Esophagus squamous epithelium (tissue), 5 donors: ENCODE results near the gene THY1. TPM values are rescaled to one million over a fixed set of nuclear protein-coding genes. Genes with fewer than 3 reads are reported as not detected.
"Not testable (repeated sequence)": the region's sequence is repeated elsewhere in the genome, so short reads cannot be mapped to it uniquely, and the experiment has no call there.

ENCODE experiments used
- DNase-seq: peaks from one replicate; lab custom pipeline; 2025; lab: John Stamatoyannopoulos, UW
- H3K27ac ChIP-seq, 4 donors: fragments of 200-600 bp; sonication (generic); one replicate each; pipeline ENCODE4 v1.5.1; 2016 to 2019; ENCODE audit warnings: mild to moderate bottlenecking in 1 of 4
- H3K27me3 ChIP-seq, 4 donors: fragments of 200-600 bp; sonication (generic); 1 replicate in 3 of 4; 2 replicates in 1 of 4; pipeline versions ENCODE4 v1.5.1 to v1.6.0; 2017 to 2021; ENCODE audit warnings: antibody characterized with exemption in 1 of 4
- H3K36me3 ChIP-seq, 3 donors: fragments of 200-600 bp; sonication (generic); one replicate each; pipeline ENCODE4 v1.5.1; 2016 to 2019
- H3K4me1 ChIP-seq, 3 donors: fragments of 200-600 bp; sonication (generic); one replicate each; pipeline ENCODE4 v1.5.1; 2017 to 2019
- H3K4me3 ChIP-seq, 4 donors: fragments of 200-600 bp; sonication (generic); 1 replicate in 3 of 4; 2 replicates in 1 of 4; pipeline ENCODE4 v1.5.1; 2016 to 2019; ENCODE audit warnings: mild to moderate bottlenecking in 2 of 4, moderate library complexity in 1 of 4
- H3K9me3 ChIP-seq, 3 donors: fragments of 200-600 bp; sonication (generic); one replicate each; pipeline ENCODE4 v1.5.1; 2016 to 2019
- POLR2A ChIP-seq, 4 donors: fragments of 450-650 bp; IDR thresholded peaks; one replicate each; pipeline ENCODE4 v1.6.1; 2017; ENCODE audit warnings: antibody characterized with exemption in 4 of 4, mild to moderate bottlenecking in 4 of 4, moderate library complexity in 3 of 4
- WGBS, 2 donors: methylation state at CpG; one replicate each; pipeline ENCODE4 v1.1.5; 2018; 5-methylcytosine and 5-hydroxymethylcytosine counted together
- intact Hi-C: fragments of 100-400 bp; cut with DNase I; formaldehyde crosslinking; loops from one replicate; pipeline ENCODE4 v1.15.0; 2022
- total RNA-seq, 4 donors: library from RNA; depleted of rRNA; stranded (reverse); fragments of >200 nt; gene quantifications; one replicate each; pipeline ENCODE4 v1.1.0, GENCODE V29; 2016
- TF ChIP-seq, protein P1 (sequence below), 6 experiments: fragments of 450-650 bp in 4 of 6; fragments of 200-600 bp in 2 of 6; sonication (generic) in 2 of 6; IDR thresholded peaks; one replicate each; pipeline ENCODE4 v1.5.1; 2016 to 2019; ENCODE audit warnings: antibody characterized with exemption in 6 of 6, mild to moderate bottlenecking in 4 of 6, moderate library complexity in 4 of 6
- donor health status: DM: yes; HTN: yes; CAD: no.

Gene THY1
- total RNA-seq, 4 donors from 2014 or later = 0.57 to 7.6 (median 2.9) TPM

DNA sequence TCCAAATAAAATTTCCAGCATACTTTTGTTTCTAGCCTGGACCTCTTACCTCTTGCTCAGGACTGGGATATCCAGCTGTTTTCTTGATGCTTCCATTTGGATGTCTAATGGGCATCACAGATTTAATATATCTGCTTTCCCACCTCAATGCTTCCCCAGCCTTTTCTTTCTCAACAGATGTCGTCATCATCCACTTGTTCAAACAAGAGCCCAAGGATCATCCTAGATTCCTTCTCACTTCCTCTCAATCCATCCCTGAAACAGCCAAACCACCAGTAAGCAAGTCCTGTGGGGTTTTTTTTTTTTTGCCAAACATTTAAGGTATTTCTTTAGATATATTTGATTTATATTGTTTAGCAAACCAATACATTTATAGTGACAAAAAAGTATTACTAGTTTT, 12.5 kb downstream of the THY1 start:
- Histone ChIP-seq H3K9me3 (no peaks in the 10 kb centered on the region), H3K4me3 (no peak overlapping the region), H3K4me1 (no peaks in the 10 kb centered on the region), H3K27me3 (no peaks in the 10 kb centered on the region), H3K27ac (no peak overlapping the region), H3K36me3 (no peaks in the 10 kb centered on the region)
- 65 to 76% methylated on average over 1 of the region's 1 CpG for WGBS, 2 donors
- no peak for TF ChIP-seq POLR2A (IDR thresholded peaks at IDR 0.05)
- TF ChIP-seq, protein P1, sequence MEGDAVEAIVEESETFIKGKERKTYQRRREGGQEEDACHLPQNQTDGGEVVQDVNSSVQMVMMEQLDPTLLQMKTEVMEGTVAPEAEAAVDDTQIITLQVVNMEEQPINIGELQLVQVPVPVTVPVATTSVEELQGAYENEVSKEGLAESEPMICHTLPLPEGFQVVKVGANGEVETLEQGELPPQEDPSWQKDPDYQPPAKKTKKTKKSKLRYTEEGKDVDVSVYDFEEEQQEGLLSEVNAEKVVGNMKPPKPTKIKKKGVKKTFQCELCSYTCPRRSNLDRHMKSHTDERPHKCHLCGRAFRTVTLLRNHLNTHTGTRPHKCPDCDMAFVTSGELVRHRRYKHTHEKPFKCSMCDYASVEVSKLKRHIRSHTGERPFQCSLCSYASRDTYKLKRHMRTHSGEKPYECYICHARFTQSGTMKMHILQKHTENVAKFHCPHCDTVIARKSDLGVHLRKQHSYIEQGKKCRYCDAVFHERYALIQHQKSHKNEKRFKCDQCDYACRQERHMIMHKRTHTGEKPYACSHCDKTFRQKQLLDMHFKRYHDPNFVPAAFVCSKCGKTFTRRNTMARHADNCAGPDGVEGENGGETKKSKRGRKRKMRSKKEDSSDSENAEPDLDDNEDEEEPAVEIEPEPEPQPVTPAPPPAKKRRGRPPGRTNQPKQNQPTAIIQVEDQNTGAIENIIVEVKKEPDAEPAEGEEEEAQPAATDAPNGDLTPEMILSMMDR (IDR thresholded peaks at IDR 0.05) = no peak
- intact Hi-C loops = no loop called here
- DNase-seq = no peak

DNA sequence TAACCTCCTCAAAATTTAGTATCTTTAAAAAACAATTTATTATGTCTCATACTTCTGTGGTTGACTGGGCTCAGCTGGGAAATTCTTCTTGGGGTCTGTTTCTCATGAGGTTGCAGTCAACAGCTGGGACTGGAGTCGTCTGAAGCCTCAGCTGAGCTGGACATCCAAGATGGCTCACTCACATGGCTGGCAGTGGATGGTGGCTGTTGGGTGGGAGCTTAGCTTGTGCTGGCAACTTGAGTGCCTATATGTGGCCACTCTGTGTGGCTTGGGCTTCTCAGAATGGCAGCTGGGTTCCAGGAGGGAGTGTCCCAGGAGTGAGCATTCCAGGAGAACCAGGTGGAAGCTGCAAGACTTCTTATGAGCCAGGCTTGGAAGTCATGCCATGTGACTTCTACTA, 13.2 kb downstream of the THY1 start:
- Histone ChIP-seq H3K4me1 (no peaks in the 10 kb centered on the region), H3K4me3 (no peak overlapping the region), H3K27me3 (no peaks in the 10 kb centered on the region), H3K36me3 (no peaks in the 10 kb centered on the region), H3K27ac (no peak overlapping the region), H3K9me3 (no peaks in the 10 kb centered on the region)
- intact Hi-C loops = no loop called here
- TF ChIP-seq, protein P1 (IDR thresholded peaks at IDR 0.05) = no peak
- no peak for TF ChIP-seq POLR2A (IDR thresholded peaks at IDR 0.05)
- WGBS, 2 donors = 50 to 60% methylated on average over 1 of the region's 1 CpG
- no peak for DNase-seq

DNA sequence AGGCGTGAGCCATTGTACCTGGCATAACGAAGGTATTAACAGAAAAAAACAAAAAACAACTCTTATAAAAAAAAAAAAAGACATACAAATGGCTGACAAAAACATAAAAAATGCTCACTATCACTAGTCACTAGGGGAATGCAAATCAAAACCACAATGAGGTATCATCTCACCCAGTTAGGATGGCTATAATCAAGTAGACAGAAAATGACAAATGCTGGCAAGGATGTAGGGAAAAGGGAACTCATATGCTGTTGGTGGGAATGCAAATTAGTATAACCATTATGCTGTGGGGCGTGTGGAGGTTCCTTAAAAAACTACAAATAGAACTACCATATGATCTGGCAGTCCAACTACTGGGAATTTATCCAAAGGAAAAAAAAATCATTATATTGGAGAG, 17.0 kb downstream of the THY1 start:
- Histone ChIP-seq H3K27me3 (no peaks in the 10 kb centered on the region), H3K9me3 (peaks cover 0 to 5% (median 4%) of the 10 kb centered on the region in 3 donors), H3K4me3 (no peak overlapping the region), H3K36me3 (no peaks in the 10 kb centered on the region), H3K27ac (no peak overlapping the region), H3K4me1 (no peaks in the 10 kb centered on the region)
- WGBS, 2 donors = 61 to 88% methylated on average over 1 to 3 of the region's 3 CpGs
- no peak for DNase-seq
- TF ChIP-seq, protein P1 (IDR thresholded peaks at IDR 0.05) = no peak
- TF ChIP-seq POLR2A (IDR thresholded peaks at IDR 0.05) = no peak
- intact Hi-C loops = no loop called here

DNA sequence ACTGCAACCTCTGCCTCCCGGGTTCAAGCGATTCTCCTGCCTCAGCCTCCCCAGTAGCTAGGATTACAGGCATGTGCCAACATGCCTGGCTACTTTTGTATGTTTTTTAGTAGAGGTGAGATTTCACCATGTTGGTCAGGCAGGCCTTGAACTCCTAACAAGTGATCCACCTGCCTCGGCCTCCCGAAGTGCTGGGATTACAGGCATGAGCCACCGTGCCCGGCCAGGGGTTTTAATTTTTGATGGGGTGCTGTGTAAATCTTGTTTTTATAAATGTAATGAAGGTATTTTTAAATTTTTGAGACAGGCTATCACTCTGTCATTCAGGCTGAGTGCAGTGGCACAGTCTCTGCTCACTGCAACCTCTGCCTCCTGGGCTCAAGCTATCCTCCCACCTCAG, 17.5 kb downstream of the THY1 start:
- intact Hi-C loops, H3K27me3 ChIP-seq, H3K4me1 ChIP-seq, H3K27ac ChIP-seq, H3K36me3 ChIP-seq, H3K4me3 ChIP-seq, DNase-seq: not testable (repeated sequence)
- WGBS, 2 donors = 87 to 92% methylated on average over 6 of the region's 6 CpGs
- peaks cover 0 to 10% (median 7%) of the 10 kb centered on the region in 3 donors for H3K9me3 ChIP-seq

DNA sequence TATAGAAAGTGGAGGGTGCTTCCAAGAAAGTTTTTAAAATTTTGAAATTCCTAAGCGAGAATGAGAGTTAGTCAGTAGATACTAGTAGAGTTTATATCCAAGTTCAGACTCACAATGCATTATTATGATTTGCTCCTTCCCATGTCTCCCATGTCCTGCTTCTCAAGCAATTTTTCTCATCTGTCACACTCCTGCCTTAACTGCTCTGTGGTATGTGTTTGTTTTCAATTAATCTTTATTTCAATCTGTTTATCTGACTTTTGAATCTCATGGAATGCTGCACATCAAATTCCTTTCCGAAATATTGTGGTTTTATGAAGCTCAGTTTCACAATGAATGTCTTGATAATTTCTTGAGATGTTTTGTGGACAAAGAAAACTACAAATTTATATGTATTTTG, 18.1 kb downstream of the THY1 start:
- Histone ChIP-seq H3K27me3 (no peaks in the 10 kb centered on the region), H3K4me1 (no peaks in the 10 kb centered on the region), H3K27ac (no peak overlapping the region), H3K36me3 (no peaks in the 10 kb centered on the region), H3K9me3 (peaks cover 0 to 16% (median 7%) of the 10 kb centered on the region in 3 donors), H3K4me3 (no peak overlapping the region)
- no peak for DNase-seq
- TF ChIP-seq, protein P1 (IDR thresholded peaks at IDR 0.05) = no peak
- no peak for TF ChIP-seq POLR2A (IDR thresholded peaks at IDR 0.05)
- intact Hi-C loops = no loop called here
- WGBS, 2 donors = 58 to 66% methylated on average over 2 of the region's 2 CpGs

DNA sequence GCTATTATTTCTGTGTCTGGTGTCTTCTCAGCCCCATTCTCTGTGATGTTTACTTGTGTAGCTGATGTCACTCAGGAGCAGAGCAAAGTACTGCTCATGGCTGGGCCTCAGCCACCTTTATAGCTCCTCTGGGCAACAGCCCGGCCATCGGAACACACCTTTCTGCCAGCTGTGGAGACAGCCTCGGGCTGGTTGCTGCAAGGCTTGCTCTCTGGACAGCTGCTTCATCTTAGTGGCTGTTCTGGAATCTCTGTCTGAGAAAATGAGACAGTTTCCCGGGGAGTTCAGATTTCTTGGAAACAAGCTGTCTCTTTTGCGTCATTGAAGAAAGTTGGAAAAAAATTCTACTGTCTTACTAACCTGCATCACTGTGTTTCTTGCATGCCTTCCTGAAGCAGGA, 20.0 kb downstream of the THY1 start:
- 63 to 78% methylated on average over 3 to 5 of the region's 5 CpGs for WGBS, 2 donors
- DNase-seq = no peak
- TF ChIP-seq POLR2A (IDR thresholded peaks at IDR 0.05) = no peak
- TF ChIP-seq, protein P1 (IDR thresholded peaks at IDR 0.05) = no peak
- intact Hi-C loops = no loop called here
- H3K27ac ChIP-seq = no peak overlapping the region
- H3K4me1 ChIP-seq = no peaks in the 10 kb centered on the region
- H3K4me3 ChIP-seq = no peak overlapping the region
- H3K27me3 ChIP-seq = no peaks in the 10 kb centered on the region
- no peaks in the 10 kb centered on the region for H3K36me3 ChIP-seq
- H3K9me3 ChIP-seq = peaks cover 0 to 25% (median 7%) of the 10 kb centered on the region in 3 donors
